ENCODE results near the gene FBXO46. TPM values are rescaled to one million over a fixed set of nuclear protein-coding genes. Genes with fewer than 3 reads are reported as not detected.
A peak's percentile ranks its signal among the peaks of the same experiment; 100 is the strongest.

The FBXO46 gene
- total and polyA plus RNA-seq, 10 of the 15 experiments (the other 5 are each of a cell fraction or from before 2014, with no cell fraction given), result 2.5 to 61.5 (median 13.7) TPM

DNA sequence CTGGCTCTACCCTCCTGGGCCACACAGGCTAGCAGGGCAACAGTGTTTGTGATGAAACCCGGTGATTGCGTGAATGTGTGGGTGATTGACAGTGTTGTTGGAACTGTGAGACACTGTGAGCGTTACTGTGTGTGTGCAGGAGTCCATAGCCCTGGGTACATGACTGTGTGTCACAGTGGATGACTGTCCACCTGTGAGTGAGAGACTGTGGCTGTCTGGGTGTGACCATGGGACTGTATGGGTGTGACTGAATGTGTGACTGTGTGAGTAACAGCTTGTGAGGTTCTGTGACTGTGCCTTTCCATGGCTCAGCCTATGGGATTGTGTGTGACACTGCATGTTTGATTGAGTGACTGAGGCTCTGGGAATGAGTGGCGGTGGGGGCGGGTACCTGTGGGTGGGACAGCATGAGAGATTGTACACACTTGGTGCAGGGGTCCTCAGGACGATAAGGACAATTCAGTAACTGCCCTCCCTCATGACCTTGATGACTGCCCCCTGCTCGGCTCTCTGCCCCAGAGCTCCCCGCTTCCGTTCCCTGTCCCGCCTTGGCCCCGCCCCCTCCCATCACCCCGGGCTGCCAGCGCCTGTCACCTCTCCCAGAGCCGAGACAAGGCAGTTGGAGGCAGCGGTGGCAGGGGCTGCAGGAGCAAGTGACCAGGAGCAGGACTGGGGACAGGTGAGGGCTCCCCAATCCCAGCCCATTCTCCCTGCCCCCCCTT is 62.9 kb downstream of the FBXO46 start, which contains the start of gene GIPR:
Gene GIPR, plus strand, starts transcription at position 602 of the 722 bp plus-strand sequence. CDS start 1,300 bp downstream, outside the sequence.
- RAD21 ChIA-PET (ENCODE audit: unreplicated experiment), result interaction anchor here (1.6 to 4.0 kb wide), 8 partner anchors 10 to 62 kb away, joined by 4 to 47 read pairs (median 6); partner anchors contain the start of genes QPCTL and SNRPD2
- intact Hi-C loops (cut with micrococcal nuclease; ENCODE audit: unreplicated experiment), result loop anchor here (2.0 kb wide), 1 partner anchor 23 kb away; no protein-coding TSS in a partner anchor
- peak within 1 kb of the TSS; percentile 88 for H3K27ac ChIP-seq (ENCODE audit: control insufficient read depth, insufficient read depth)
- TF ChIP-seq PKNOX1 (IDR thresholded peaks at IDR 0.05) (peak; percentile 84), FOS (IDR thresholded peaks at IDR 0.05; ENCODE audit: borderline replicate concordance, extremely low read depth, insufficient read length) (no peak), EGR1 (IDR thresholded peaks at IDR 0.05; ENCODE audit: borderline replicate concordance in 1 of 2, low read depth in 2 of 2, low read length in 2 of 2) (0 out of 3 replicates have a peak, but pooled peaks of 1 of the 2 experiments have one; percentile 12), CBFB (IDR thresholded peaks at IDR 0.05; ENCODE audit: low read depth) (0 out of 2 replicates have a peak, but pooled peaks have one; percentile 8), NKRF (conservative IDR thresholded peaks at IDR 0.05) (peak; percentile 7; the same call in 1 of the 2 replicates), PBX3 (IDR thresholded peaks at IDR 0.05; ENCODE audit: insufficient replicate concordance, low read depth, low read length) (peak; percentile 76), SPI1 (IDR thresholded peaks at IDR 0.05; ENCODE audit: borderline replicate concordance, insufficient read depth, low read depth, low read length) (no peak), ESRRA (IDR thresholded peaks at IDR 0.05; ENCODE audit: low read length) (peak; percentile 39; the same call in 1 of the 2 replicates), NR2F1 (conservative IDR thresholded peaks at IDR 0.05) (peak; percentile 44), IKZF2 (IDR thresholded peaks at IDR 0.05) (peak; percentile 45 to 46; a peak in 2 of 4 replicates), RBBP5 (conservative IDR thresholded peaks at IDR 0.05) (no peak), TCF3 (IDR thresholded peaks at IDR 0.05; ENCODE audit: borderline replicate concordance, insufficient read depth, low read depth, low read length) (peak; percentile 63; the same call in 1 of the 2 replicates), POLR2AphosphoS5 (IDR thresholded peaks at IDR 0.05; ENCODE audit: low read length) (peak; percentile 53; the same call in 1 of the 2 replicates), NBN (IDR thresholded peaks at IDR 0.05) (0 out of 2 replicates have a peak, but pooled peaks have one; percentile 14), SMARCA5 (IDR thresholded peaks at IDR 0.05) (peak; percentile 18; the same call in 1 of the 2 replicates), POLR2A (IDR thresholded peaks at IDR 0.05; ENCODE audit: low read depth, low read length) (peak; percentile 76)
- TF ChIP-seq, protein P1, sequence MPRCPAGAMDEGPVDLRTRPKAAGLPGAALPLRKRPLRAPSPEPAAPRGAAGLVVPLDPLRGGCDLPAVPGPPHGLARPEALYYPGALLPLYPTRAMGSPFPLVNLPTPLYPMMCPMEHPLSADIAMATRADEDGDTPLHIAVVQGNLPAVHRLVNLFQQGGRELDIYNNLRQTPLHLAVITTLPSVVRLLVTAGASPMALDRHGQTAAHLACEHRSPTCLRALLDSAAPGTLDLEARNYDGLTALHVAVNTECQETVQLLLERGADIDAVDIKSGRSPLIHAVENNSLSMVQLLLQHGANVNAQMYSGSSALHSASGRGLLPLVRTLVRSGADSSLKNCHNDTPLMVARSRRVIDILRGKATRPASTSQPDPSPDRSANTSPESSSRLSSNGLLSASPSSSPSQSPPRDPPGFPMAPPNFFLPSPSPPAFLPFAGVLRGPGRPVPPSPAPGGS (IDR thresholded peaks at IDR 0.05; ENCODE audit: borderline replicate concordance, insufficient read depth, low read depth, low read length, poor library complexity, severe bottlenecking), result peak; percentile 99

More for the DNA sequence above, 62.9 kb downstream of the FBXO46 start, which contains the start of gene GIPR:
- WGBS (ENCODE audit: insufficient coverage, insufficient replicate concordance, low lambda C conversion rate, missing lambda C conversion rate), result 21% methylated on average over 15 of the region's 15 CpGs
- CTCF ChIA-PET, result interaction anchor here (0.7 to 2.0 kb wide), 10 partner anchors 10 to 189 kb away, joined by 3 to 8 read pairs (median 3); partner anchors contain the start of genes EML2, QPCTL and SNRPD2
- Histone ChIP-seq H2AFZ (ENCODE audit: control insufficient read depth, low read depth, low read length) (peak within 1 kb of the TSS; percentile 96), H3K4me2 (ENCODE audit: control insufficient read depth, insufficient read depth) (peak within 1 kb of the TSS; percentile 73), H3K4me1 (ENCODE audit: control insufficient read depth, insufficient read depth, low read length) (peaks cover 9% of the 10 kb centered on the region), H3K9me3 (replicated peaks; ENCODE audit: control insufficient read depth, insufficient read depth, low read length) (no peaks in the 10 kb centered on the region), H3K4me3 (peak within 1 kb of the TSS; percentile 94), H3K79me2 (ENCODE audit: control insufficient read depth, insufficient read depth, low read length) (peaks cover 20% of the 10 kb centered on the region), H3K36me3 (ENCODE audit: control insufficient read depth in 2 of 2, insufficient read depth in 2 of 2, low read length in 1 of 2) (no peaks in the 10 kb centered on the region; a peak in 1 of 4 replicates), H3K27me3 (replicated peaks in 1 of 2; ENCODE audit: control insufficient read depth in 2 of 2, insufficient read depth in 2 of 2, low read length in 1 of 2) (no peaks in the 10 kb centered on the region), H4K20me1 (ENCODE audit: control insufficient read depth, insufficient read depth) (no peaks in the 10 kb centered on the region), H3K9ac (ENCODE audit: control insufficient read depth, insufficient read depth, low read length) (peak within 1 kb of the TSS; percentile 82)
- POLR2A ChIA-PET, result interaction anchor here (0.6 to 2.1 kb wide), 10 partner anchors 13 to 173 kb away, joined by 3 to 20 read pairs (median 4); partner anchors contain the start of gene OPA3
- DNase-seq (ENCODE audit: low read depth, low spot score), result no peak
- in situ Hi-C loops (cut with MboI), result no loop called here
- FAIRE-seq, result peak; percentile 38
- peak; percentile 72 for ATAC-seq
- no TSS peak for BruUV-seq (replicated peaks)
- SMC1A ChIA-PET (ENCODE audit: uncharacterized antibody, unreplicated experiment), result interaction anchor here (0.5 to 2.7 kb wide), 4 partner anchors 10 to 179 kb away, joined by 3 to 15 read pairs (median 4); partner anchors contain the start of genes QPCTL and SNRPD2
